Measurements from ENCODE around the gene PTPRC.

DNA sequence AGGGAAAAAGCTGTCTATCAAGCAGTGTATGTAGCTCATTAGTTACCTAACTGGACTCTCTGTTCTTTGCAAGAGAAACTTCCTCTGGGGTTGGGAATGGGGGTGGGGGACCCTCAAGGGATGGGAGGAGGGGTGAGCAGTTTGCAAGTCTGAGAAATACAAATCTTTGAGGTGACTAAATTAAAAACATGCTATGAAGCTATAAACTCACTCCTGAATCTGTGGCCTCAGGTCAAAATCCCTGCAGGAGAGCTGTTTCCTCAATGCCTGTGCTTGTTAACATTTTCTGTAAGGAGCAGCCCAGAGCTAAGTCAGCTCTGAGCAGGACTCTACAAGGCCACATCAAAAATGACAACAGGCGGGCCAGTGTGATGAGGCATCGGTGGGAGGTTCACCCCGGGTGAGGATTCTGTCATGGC, 32.8 kb upstream of the PTPRC start:
- TF ChIP-seq, protein P1, sequence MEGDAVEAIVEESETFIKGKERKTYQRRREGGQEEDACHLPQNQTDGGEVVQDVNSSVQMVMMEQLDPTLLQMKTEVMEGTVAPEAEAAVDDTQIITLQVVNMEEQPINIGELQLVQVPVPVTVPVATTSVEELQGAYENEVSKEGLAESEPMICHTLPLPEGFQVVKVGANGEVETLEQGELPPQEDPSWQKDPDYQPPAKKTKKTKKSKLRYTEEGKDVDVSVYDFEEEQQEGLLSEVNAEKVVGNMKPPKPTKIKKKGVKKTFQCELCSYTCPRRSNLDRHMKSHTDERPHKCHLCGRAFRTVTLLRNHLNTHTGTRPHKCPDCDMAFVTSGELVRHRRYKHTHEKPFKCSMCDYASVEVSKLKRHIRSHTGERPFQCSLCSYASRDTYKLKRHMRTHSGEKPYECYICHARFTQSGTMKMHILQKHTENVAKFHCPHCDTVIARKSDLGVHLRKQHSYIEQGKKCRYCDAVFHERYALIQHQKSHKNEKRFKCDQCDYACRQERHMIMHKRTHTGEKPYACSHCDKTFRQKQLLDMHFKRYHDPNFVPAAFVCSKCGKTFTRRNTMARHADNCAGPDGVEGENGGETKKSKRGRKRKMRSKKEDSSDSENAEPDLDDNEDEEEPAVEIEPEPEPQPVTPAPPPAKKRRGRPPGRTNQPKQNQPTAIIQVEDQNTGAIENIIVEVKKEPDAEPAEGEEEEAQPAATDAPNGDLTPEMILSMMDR (IDR thresholded peaks at IDR 0.05): no peak
- TF ChIP-seq POLR2AphosphoS5 (IDR thresholded peaks at IDR 0.05): no peak
